ENCODE results near the gene PFKFB2.

Gene PFKFB2

GRCh38 chr1:207022996-207023679, 29.9 kb upstream of the PFKFB2 start:
- no peak for DNase-seq

- no peak for DNase-seq
Observed at GRCh38 chr1:207024202-207025145, 28.6 kb upstream of the PFKFB2 start.

DNA sequence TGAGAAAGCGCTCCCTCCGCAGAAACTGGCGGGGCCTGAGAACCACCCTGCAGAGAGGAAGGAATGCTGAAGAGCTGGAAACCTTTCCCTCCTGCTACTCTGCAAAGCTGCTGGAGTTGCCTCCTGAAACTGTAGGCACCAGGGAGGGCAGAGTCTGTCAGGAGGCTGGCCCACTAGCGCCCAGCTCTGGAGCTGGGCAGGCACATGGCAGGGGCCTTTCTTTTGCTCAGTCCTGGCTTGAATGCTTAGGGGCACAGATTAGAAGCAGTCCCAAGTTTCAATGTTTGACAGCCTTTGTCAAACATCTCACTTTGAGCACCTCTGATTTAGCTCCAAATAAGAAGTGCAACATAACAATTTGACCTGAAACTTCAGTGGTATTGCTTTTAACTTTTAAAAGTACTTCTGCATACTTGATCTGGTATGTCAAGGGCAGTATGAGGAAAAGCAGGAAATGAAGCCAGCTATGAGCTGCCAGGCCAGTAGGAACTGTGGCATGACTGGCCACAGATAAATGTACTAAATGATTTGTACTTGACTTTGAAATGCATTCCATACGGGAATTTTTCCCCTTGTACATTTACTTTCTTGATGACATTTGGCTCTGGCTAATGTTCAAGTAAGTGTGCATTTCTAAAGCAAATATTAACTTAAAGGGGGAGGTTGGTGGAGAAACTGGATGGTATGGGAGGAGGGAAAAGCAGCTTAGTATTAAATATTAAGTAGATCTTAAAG, 27.8 kb upstream of the PFKFB2 start:
- no peak for DNase-seq

- DNase-seq = no peak
Observed at GRCh38 chr1:207026104-207026534, 27.0 kb upstream of the PFKFB2 start.

- no peak for DNase-seq
Observed at GRCh38 chr1:207027206-207027777, 25.8 kb upstream of the PFKFB2 start.

DNA sequence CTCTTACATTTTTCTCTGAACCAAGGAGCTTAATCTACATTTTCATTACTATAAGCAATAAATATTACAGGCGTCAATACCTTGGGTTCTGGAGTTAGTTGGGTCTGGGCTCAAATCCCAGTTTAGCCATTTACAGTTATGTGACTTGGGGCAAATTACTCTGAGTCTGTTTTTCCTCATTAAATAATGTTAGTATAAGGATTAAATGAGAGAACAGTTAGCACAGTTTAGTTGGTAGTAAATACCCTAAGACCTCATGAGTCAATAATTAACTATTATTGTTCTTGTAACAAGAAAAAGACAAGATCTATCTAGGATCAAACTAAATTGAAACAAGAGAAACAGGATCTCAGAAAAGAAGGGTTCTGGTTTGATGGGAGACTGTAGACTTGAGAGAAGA, 25.2 kb upstream of the PFKFB2 start:
- DNase-seq = no peak

DNA sequence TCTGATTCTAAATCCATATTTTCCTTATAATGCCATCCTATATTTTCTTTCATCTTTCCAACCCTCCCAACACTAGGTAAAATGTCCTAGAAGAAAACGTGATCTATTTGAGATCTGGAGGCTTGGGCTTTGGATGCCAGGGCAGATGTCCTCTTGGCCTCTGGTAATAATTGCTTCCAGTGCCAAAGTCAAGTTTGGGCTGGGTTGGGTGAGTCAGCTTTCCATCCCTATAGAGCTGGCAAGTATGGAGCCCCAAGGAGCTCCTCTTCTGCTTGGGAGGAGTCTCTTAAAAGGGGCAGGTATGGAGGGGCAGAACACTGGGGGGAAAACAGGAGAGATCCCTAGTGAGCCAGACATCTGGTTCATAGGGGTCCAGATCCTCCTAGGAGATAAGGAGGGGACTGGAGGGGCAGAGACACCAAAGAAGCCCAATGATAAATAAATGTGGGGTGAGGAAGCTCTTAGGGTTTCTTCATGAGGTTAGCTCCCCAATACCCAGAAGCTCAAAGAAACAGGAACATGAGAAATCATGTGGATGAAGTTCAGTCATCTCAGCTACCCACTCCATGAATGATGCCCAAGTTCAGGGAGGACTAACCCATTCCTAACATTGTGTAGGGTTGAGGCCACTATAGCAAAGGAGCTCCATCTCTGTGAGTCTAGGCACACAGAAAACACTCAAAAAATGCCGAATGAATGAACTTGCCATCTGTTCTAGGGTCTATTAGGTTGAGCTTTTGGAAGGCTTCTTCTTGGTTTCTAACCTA, 24.0 kb upstream of the PFKFB2 start:
- no peak for DNase-seq

DNA sequence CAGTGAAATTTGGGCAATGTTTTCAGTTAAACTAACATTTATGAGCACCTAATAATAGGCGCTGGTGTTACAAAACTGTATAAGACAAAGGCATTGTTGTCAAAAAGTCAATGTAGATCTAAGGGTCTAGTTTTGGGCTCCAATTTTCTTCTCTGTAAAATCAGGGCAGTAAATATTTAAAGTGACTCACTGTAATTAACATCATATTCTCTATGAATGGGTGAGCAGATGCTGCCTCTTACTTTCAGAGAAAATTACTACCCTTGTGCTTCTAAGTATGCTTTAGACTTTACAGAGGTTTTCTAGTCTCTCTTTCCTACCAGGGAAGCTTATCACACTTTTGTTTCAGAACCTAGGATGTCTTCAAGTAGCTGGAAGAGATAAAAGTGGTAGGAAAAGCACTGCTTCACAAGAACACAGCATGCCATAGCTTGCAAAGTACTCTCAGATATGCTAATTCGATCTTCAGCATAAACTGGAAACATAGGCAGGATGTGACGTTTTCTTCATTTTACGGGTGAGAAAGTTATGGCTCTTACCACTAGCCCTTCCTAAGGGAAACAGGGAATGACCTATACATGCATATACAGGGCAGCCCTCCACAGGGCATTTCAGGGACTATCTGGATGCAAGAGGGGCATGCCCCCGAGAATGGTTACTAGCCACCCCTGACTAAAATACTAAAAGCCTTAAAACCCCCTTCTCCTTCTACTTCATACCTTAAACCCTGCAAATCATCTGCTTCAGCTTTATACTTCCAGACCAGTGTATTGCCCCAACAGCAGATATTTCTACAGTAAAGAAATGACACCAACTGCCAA, 23.2 kb upstream of the PFKFB2 start:
- no peak for DNase-seq

- DNase-seq = no peak
Observed at GRCh38 chr1:207030522-207031009, 22.5 kb upstream of the PFKFB2 start.

DNA sequence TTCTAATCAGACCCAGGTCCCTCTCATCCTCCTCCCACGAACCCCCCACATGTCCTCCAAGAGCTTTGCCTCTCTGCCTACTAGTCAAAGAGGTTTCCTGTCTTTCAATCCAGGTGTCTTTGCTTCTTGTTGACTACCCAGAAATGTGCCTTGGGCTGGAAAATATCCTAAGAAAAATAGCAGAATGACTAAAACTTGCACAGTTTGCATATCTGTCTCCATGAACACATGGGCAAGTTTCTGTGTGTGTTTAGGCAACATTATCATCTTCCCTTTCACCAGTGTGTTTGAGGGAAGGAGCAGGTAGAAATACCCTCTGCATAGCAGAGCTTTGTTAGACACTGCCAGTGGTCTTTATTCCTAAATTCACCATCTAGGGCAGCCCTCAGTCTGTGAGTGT, 22.1 kb upstream of the PFKFB2 start:
- DNase-seq = no peak

DNA sequence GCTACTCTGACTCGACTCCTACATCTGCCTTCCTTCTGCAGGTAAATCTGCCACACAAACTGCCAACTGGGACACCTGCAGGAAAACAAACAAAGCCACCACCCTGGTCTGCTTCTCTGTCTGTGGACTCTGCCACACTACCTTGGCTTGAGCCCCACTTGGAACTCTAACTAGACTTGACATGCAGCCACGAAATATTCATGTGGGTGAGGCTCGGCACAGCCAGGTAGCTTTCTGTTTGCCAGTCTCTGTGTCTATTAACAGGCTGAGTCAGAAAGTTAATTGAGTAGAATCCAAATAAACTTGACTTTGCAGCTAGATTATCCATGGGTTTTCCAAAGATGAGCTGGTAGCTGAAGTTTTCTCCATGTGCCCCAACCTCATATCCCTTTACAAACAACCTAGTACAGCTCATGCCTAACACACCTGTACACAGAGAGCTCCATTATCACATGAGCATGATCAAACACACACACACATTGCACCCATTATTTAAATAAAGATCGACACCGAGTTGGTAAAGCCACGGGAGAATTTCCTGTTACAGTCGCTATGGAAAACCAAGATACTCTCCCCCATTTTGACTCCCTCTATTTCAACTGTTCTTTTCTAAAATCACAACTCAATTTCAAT, 21.3 kb upstream of the PFKFB2 start:
- DNase-seq = no peak

DNA sequence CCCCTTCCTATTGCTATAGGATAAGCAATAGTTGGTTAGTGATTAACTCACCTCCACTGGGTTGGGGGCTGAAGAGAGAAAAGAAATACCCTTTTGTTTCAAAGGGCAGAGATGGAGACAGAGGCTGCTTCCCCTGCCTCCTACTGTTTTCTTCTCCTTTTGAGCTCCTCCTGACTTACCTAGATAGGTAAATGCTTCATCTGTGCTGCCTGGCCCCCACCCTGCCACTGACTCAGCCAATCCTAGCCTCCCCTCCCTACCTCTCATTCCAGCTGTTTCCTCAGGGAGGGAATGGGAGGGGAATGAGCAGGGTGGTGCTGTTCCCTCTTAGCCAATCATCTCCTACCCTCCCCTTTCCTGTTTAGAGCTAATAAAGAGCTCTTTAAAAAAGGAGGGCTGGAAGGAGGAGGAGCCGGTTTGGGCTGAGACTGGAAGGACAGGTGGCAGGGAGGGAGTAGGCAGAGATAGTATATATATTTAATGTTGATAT, 20.5 kb upstream of the PFKFB2 start, which contains the start of gene C1orf116:
TSS of gene C1orf116 (minus strand) at position 229 of the 490 bp plus-strand sequence. CDS start 5,158 bp downstream, outside the sequence.
- DNase-seq = peak; percentile 31

- DNase-seq = no peak
Observed at GRCh38 chr1:207033302-207033701, 19.8 kb upstream of the PFKFB2 start.

- no peak for DNase-seq
Observed at GRCh38 chr1:207034208-207034607, 18.9 kb upstream of the PFKFB2 start.

GRCh38 chr1:207034998-207035397, 18.1 kb upstream of the PFKFB2 start:
- DNase-seq = no peak

DNA sequence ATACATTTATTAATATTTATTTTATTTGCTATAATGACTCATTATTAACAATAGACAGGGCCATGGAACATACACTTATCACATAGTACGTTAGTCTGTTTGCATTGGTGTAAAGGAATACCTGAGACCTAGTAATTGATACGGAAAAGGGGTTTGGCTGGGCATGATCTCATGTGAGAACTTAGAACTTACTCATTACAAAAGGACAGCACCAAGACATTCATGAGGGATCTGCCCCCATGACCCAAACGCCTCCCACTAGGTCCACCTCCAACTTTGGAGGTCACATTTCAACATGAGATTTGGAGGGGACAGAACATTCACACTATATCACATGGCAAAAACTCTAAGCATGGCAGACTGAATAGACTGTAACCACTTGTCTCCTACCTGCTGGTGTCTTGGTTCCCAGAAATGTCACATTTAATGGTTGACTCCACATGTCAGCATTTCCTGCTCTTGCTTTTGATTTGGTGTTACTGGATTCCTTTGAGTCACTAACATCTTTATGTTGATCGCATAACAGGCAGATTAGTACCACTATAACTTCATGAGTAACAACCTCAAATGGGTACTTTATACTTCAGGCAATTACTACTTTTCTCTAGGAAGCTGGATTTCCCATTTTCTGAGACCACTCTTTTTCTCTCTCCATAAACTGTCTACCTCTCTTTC, 17.1 kb upstream of the PFKFB2 start:
- no peak for DNase-seq

GRCh38 chr1:207036865-207037264, 16.2 kb upstream of the PFKFB2 start:
- no peak for DNase-seq

- no peak for DNase-seq
Observed at GRCh38 chr1:207039380-207040180, 13.5 kb upstream of the PFKFB2 start.

DNA sequence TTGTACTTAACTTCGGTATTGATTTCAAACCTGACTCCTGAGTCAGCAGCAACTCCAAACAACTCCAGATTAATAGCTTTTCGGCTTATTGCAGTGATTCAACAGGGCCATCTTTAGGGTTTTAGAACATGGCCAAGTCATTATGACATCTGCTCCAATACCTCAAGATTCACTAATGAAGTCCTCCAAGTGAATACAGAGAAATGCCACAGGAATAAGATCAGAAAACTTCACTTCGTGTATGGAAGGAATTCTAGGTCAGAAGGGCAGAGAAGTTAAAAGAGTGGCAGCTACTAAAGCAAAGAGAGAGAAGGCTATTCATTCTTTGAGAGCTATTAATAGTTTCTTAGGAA, 12.9 kb upstream of the PFKFB2 start:
- DNase-seq = no peak

All from NCI-H2107 (cell line).